ENCODE data around the gene VPS26A. TPM values are rescaled to one million over a fixed set of nuclear protein-coding genes. Genes with fewer than 3 reads are reported as not detected.

Gene VPS26A
- total and polyA plus RNA-seq, 2 donors from 2014 or later = 38.9 to 52.5 TPM

- FAIRE-seq (no peak), DNase-seq (no peak)
- H3K27ac ChIP-seq (ENCODE audit: low read depth in 2 of 2, low read length in 2 of 2) = no peak overlapping the region
- H3K9me3 ChIP-seq (ENCODE audit: control insufficient read depth in 2 of 3, insufficient read depth in 1 of 3, low read length in 3 of 3) = peaks cover 0 to 6% (median 0%) of the 10 kb centered on the region in 3 donors
- H3K9ac ChIP-seq (ENCODE audit: low read length in 3 of 3) = no peak overlapping the region
- TF ChIP-seq, protein P1, sequence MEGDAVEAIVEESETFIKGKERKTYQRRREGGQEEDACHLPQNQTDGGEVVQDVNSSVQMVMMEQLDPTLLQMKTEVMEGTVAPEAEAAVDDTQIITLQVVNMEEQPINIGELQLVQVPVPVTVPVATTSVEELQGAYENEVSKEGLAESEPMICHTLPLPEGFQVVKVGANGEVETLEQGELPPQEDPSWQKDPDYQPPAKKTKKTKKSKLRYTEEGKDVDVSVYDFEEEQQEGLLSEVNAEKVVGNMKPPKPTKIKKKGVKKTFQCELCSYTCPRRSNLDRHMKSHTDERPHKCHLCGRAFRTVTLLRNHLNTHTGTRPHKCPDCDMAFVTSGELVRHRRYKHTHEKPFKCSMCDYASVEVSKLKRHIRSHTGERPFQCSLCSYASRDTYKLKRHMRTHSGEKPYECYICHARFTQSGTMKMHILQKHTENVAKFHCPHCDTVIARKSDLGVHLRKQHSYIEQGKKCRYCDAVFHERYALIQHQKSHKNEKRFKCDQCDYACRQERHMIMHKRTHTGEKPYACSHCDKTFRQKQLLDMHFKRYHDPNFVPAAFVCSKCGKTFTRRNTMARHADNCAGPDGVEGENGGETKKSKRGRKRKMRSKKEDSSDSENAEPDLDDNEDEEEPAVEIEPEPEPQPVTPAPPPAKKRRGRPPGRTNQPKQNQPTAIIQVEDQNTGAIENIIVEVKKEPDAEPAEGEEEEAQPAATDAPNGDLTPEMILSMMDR (IDR thresholded peaks at IDR 0.05; ENCODE audit: borderline replicate concordance, extremely low read depth, insufficient read depth) = no peak
- peaks cover 2 to 32% (median 9%) of the 10 kb centered on the region in 3 donors for H3K4me1 ChIP-seq (ENCODE audit: control insufficient read depth in 2 of 3, insufficient read depth in 2 of 3, low read depth in 1 of 3, low read length in 3 of 3)
- intact Hi-C loops (cut with DNase I) = no loop called here
- H3K4me3 ChIP-seq (ENCODE audit: low read length in 3 of 3) = no peak overlapping the region
- no peaks in the 10 kb centered on the region for H3K27me3 ChIP-seq (ENCODE audit: control insufficient read depth, insufficient read depth, low read length)
- H3K36me3 ChIP-seq (ENCODE audit: control insufficient read depth in 2 of 3, insufficient read depth in 3 of 3, low read length in 3 of 3) = no peaks in the 10 kb centered on the region
Measured at GRCh38 chr10:69218831-69219230, 94.9 kb downstream of the VPS26A start.

DNA sequence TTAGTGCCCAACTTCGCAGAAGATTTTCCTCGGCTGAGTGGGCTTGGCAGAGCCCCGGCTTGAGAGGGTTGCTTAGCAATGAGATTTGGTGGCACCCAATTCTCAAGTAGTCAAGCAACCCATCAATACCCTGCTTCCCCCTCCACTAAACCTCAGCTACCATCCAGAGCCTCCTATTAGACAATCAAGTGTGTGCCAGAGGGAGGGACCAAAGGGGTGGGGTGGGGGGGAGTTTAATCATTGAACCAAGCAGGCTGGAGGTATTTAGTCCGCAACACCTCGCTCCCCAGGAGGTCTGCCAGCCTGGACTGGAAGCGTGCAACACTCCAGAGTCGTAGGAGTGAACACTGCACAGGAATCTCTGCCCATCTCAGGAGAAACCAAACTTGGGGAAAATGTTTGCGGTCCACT, 96.1 kb downstream of the VPS26A start, which contains the start of gene HKDC1:
HKDC1 (plus strand) TSS at position 292 of the 411 bp plus-strand sequence; CDS start at position 396, 104 bp downstream.
- H3K36me3 ChIP-seq (ENCODE audit: control insufficient read depth in 2 of 3, insufficient read depth in 3 of 3, low read length in 3 of 3) = no peaks in the 10 kb centered on the region
- no peaks in the 10 kb centered on the region for H3K9me3 ChIP-seq (ENCODE audit: control insufficient read depth in 2 of 3, insufficient read depth in 1 of 3, low read length in 3 of 3)
- intact Hi-C loops (cut with DNase I) = no loop called here
- H3K27me3 ChIP-seq (ENCODE audit: control insufficient read depth, insufficient read depth, low read length) = no peaks in the 10 kb centered on the region
- H3K27ac ChIP-seq (ENCODE audit: low read depth in 2 of 2, low read length in 2 of 2) = peak within 1 kb of the TSS; percentile 45 to 73
- peak within 1 kb of the TSS in 1 of 3 donors; percentile 68 for H3K9ac ChIP-seq (ENCODE audit: low read length in 3 of 3)
- FAIRE-seq (no peak), DNase-seq (peak; percentile 62 to 84 (median 79))
- TF ChIP-seq, protein P1 (IDR thresholded peaks at IDR 0.05; ENCODE audit: borderline replicate concordance, extremely low read depth, insufficient read depth) = no peak
- peaks cover 2 to 36% (median 10%) of the 10 kb centered on the region in 3 donors for H3K4me1 ChIP-seq (ENCODE audit: control insufficient read depth in 2 of 3, insufficient read depth in 2 of 3, low read depth in 1 of 3, low read length in 3 of 3)
- H3K4me3 ChIP-seq (ENCODE audit: low read length in 3 of 3) = peak within 1 kb of the TSS; percentile 26 to 60 (median 59)

DNA sequence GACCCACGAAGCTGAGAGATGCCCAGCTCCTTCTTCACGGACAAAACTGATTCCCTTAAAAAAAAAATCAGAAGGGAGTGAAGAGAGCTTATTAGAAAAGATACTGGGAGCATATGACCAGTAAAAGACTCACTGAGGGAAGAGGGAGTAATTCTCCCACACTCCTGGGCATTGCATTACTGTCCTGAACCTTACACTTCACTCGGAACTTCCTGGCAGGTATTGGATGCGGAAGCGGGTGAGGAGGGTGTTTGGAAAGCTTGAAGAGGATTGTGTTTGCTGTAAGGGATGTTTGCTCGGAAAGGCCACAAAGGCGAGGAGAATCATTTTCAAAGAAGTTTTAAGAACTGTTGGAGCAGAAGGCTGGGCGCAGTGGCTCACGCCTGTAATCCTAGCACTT, 96.5 kb downstream of the VPS26A start:
- intact Hi-C loops (cut with DNase I) = no loop called here
- FAIRE-seq = no peak
- DNase-seq = peak in 1 of 5 donors; percentile 28
- H3K4me3 ChIP-seq (ENCODE audit: low read length in 3 of 3) = peak overlapping the region; percentile 26 to 60 (median 26)
- peaks cover 2 to 40% (median 12%) of the 10 kb centered on the region in 3 donors for H3K4me1 ChIP-seq (ENCODE audit: control insufficient read depth in 2 of 3, insufficient read depth in 2 of 3, low read depth in 1 of 3, low read length in 3 of 3)
- no peaks in the 10 kb centered on the region for H3K36me3 ChIP-seq (ENCODE audit: control insufficient read depth in 2 of 3, insufficient read depth in 3 of 3, low read length in 3 of 3)
- peak overlapping the region in 1 of 3 donors; percentile 51 for H3K9ac ChIP-seq (ENCODE audit: low read length in 3 of 3)
- no peaks in the 10 kb centered on the region for H3K27me3 ChIP-seq (ENCODE audit: control insufficient read depth, insufficient read depth, low read length)
- TF ChIP-seq, protein P1 (IDR thresholded peaks at IDR 0.05; ENCODE audit: borderline replicate concordance, extremely low read depth, insufficient read depth) = no peak
- no peaks in the 10 kb centered on the region for H3K9me3 ChIP-seq (ENCODE audit: control insufficient read depth in 2 of 3, insufficient read depth in 1 of 3, low read length in 3 of 3)
- peak overlapping the region; percentile 32 to 56 for H3K27ac ChIP-seq (ENCODE audit: low read depth in 2 of 2, low read length in 2 of 2)

Other genes with a start within 250 kb of the VPS26A start
- gene DDX50, start 222.9 kb upstream of the VPS26A start, total RNA-seq = 33.1 TPM
- 24.0 TPM for gene DDX50, start 222.9 kb upstream of the VPS26A start, polyA plus RNA-seq (ENCODE audit: insufficient read depth, low read depth, low replicate concordance)
- gene DDX21, start 168.0 kb upstream of the VPS26A start, total RNA-seq = 49.4 TPM
- gene DDX21, start 168.0 kb upstream of the VPS26A start, polyA plus RNA-seq (ENCODE audit: insufficient read depth, low read depth, low replicate concordance) = 8.9 TPM
- gene KIFBP, start 135.4 kb upstream of the VPS26A start, total RNA-seq = 26.7 TPM
- gene KIFBP, start 135.4 kb upstream of the VPS26A start, polyA plus RNA-seq (ENCODE audit: insufficient read depth, low read depth, low replicate concordance) = 25.6 TPM
- 130 TPM for gene SRGN, start 36.1 kb upstream of the VPS26A start, total RNA-seq
- 65.7 TPM for gene SRGN, start 36.1 kb upstream of the VPS26A start, polyA plus RNA-seq (ENCODE audit: insufficient read depth, low read depth, low replicate concordance)
- gene SUPV3L1, start 56.1 kb downstream of the VPS26A start, total RNA-seq = 25.1 TPM
- 48.3 TPM for gene SUPV3L1, start 56.1 kb downstream of the VPS26A start, polyA plus RNA-seq (ENCODE audit: insufficient read depth, low read depth, low replicate concordance)
- gene HKDC1, start 96.2 kb downstream of the VPS26A start, total RNA-seq = 27.4 TPM
- 8.3 TPM for gene HKDC1, start 96.2 kb downstream of the VPS26A start, polyA plus RNA-seq (ENCODE audit: insufficient read depth, low read depth, low replicate concordance)
- gene HK1, start 154.3 kb downstream of the VPS26A start, total RNA-seq = 84.9 TPM
- gene HK1, start 154.3 kb downstream of the VPS26A start, polyA plus RNA-seq (ENCODE audit: insufficient read depth, low read depth, low replicate concordance) = 35.9 TPM